Right lobe of liver (tissue), 4 donors: ENCODE data around the gene GALNT10.

ENCODE experiments used
- CTCF ChIP-seq, 4 donors: fragments of 200-600 bp in 3 of 4; fragments of 450-650 bp in 1 of 4; IDR thresholded peaks; one replicate each; pipeline versions ENCODE4 v1.5.1 to v1.8.0; 2016 to 2022; ENCODE audit warnings: antibody characterized with exemption in 4 of 4, mild to moderate bottlenecking in 2 of 4
- POLR2A ChIP-seq: fragments of 450-650 bp; IDR thresholded peaks from one replicate; pipeline ENCODE4 v1.6.1; 2017; ENCODE audit warnings: antibody characterized with exemption, mild to moderate bottlenecking
- donor health status: DM: no; HTN: no; CAD: no.
- donor health status: DM: no; HTN: no; CAD: no.
- donor health status: DM: no; HTN: yes; CAD: no.

DNA sequence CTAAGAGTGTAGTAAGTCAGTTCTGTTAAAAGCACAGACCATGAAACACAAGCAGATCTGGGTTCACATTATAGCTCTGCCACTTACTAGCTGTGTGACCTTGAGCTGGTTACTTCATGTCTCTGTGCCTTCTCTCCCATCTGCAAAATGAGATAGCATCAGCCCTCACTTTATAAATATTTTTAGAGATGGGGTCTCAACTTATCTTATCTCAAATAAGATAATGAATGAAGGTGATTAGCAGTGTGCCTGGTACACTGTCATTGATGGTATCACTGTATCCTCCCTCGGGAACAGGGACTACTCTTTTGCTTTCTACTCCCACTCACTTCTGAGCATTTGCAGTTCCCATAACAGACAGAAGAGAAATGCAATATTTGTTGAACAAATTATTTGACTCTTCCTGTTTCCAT lies 52.4 kb downstream of the GALNT10 start:
- TF ChIP-seq POLR2A (no peak), CTCF (IDR thresholded peaks at IDR 0.05) (no peak)
